ENCODE data around the gene GPC6. TPM values are rescaled to one million over a fixed set of nuclear protein-coding genes. Genes with fewer than 3 reads are reported as not detected.

GPC6 gene
- total and polyA plus RNA-seq, 9 of the 15 experiments (the other 6 are each of a cell fraction or from before 2014, with no cell fraction given): under 0.01 to 0.20 (median 0.01) TPM; not detected in 4

DNA sequence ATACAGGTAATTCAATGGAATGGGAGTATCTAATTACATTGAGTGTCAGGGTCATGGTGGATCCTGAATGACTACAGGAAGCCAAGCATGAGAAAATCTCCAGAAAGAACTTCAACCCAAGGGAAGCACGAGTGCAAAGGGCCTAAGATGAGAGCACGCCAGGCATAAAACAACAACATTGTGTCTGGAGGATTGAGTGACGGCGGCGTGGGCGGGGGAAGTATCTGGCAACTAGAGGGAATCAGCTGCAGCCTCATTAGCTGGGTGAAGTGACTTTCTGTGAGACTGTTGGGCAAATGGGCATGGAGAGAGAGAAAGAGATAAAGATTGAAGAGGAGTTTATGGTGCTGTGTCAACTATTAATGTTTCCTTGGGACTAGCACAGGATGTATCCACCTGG lies 194.3 kb downstream of the GPC6 start (continued):
- no peak for TF ChIP-seq HOMEZ (CRISPR knock-in tag; IDR thresholded peaks at IDR 0.05)
- no peak for TF ChIP-seq DLX4 (CRISPR knock-in tag; IDR thresholded peaks at IDR 0.05)
- TF ChIP-seq HOXB6 (CRISPR knock-in tag; IDR thresholded peaks at IDR 0.05; ENCODE audit: borderline replicate concordance): no peak

GRCh38 chr13:93422980-93423543 lies 196.5 kb downstream of the GPC6 start:
- H3K27ac ChIP-seq (ENCODE audit: extremely low read depth, low read depth, low read length): no peak overlapping the region
- no peak overlapping the region for H3K4me3 ChIP-seq
- DNase-seq (ENCODE audit: extremely low read depth in 1 of 4, low spot score in 3 of 4) (no peak), ATAC-seq (no peak), FAIRE-seq (no peak)
- H3K36me3 ChIP-seq (ENCODE audit: control insufficient read depth, insufficient read depth, low read length): no peaks in the 10 kb centered on the region
- BruUV-seq (replicated peaks): no TSS peak
- H3K9me1 ChIP-seq (ENCODE audit: control insufficient read depth, insufficient read depth, low read length): no peaks in the 10 kb centered on the region
- POLR2A ChIA-PET: no interaction called here
- no peak overlapping the region for H3K9ac ChIP-seq (ENCODE audit: insufficient read depth in 1 of 2, low read depth in 2 of 2, low read length in 2 of 2)
- no peaks in the 10 kb centered on the region for H3K79me2 ChIP-seq (ENCODE audit: control insufficient read depth, insufficient read depth, low read length)
- CTCF ChIA-PET (ENCODE audit: low intra/inter-chr PET ratio): no interaction called here
- H3K27me3 ChIP-seq (ENCODE audit: control insufficient read depth in 2 of 2, insufficient read depth in 2 of 2, low read length in 2 of 2): no peaks in the 10 kb centered on the region
- H4K20me1 ChIP-seq (replicated peaks; ENCODE audit: control insufficient read depth, insufficient read depth, low read length): no peaks in the 10 kb centered on the region
- H2AFZ ChIP-seq (ENCODE audit: low read depth, low read length): no peak overlapping the region
- in situ Hi-C loops (cut with MboI) (loop anchor here (25.0 kb wide), 1 partner anchor 686 kb away; no protein-coding TSS in a partner anchor), intact Hi-C loops (cut with micrococcal nuclease) (no loop called here)
- 0% methylated on average over 2 of the region's 2 CpGs for WGBS (ENCODE audit: insufficient coverage, low coverage, missing lambda C conversion rate)
- H3K4me1 ChIP-seq (replicated peaks in 1 of 2; ENCODE audit: control insufficient read depth in 2 of 2, insufficient read depth in 2 of 2, low read length in 2 of 2): no peaks in the 10 kb centered on the region
- H3K4me2 ChIP-seq (ENCODE audit: insufficient read depth, low read length): no peak overlapping the region
- no peaks in the 10 kb centered on the region; the same call in 1 of the 2 replicates for H3K9me3 ChIP-seq (replicated peaks; ENCODE audit: control insufficient read depth, insufficient read depth, low read depth, low read length)
- TF ChIP-seq, protein P1, sequence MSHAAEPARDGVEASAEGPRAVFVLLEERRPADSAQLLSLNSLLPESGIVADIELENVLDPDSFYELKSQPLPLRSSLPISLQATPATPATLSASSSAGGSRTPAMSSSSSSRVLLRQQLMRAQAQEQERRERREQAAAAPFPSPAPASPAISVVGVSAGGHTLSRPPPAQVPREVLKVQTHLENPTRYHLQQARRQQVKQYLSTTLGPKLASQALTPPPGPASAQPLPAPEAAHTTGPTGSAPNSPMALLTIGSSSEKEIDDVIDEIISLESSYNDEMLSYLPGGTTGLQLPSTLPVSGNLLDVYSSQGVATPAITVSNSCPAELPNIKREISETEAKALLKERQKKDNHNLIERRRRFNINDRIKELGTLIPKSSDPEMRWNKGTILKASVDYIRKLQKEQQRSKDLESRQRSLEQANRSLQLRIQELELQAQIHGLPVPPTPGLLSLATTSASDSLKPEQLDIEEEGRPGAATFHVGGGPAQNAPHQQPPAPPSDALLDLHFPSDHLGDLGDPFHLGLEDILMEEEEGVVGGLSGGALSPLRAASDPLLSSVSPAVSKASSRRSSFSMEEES (CRISPR knock-in tag; IDR thresholded peaks at IDR 0.05): no peak
- TF ChIP-seq MTA2 (IDR thresholded peaks at IDR 0.05; ENCODE audit: low read depth) (no peak), SP2 (IDR thresholded peaks at IDR 0.05; ENCODE audit: extremely low read depth, low read depth, low read length, poor library complexity, severe bottlenecking) (no peak), MAFK (IDR thresholded peaks at IDR 0.05; ENCODE audit: low read length) (no peak), MAFG (tag; conservative IDR thresholded peaks at IDR 0.05) (no peak), TCF7 (IDR thresholded peaks at IDR 0.05; ENCODE audit: borderline replicate concordance) (no peak), TSC22D4 (tag; IDR thresholded peaks at IDR 0.05) (no peak), CBX5 (IDR thresholded peaks at IDR 0.05; ENCODE audit: borderline replicate concordance, low read depth) (no peak), NONO (IDR thresholded peaks at IDR 0.05; ENCODE audit: low read depth in 2 of 2, low read length in 1 of 2) (no peak), SIRT6 (IDR thresholded peaks at IDR 0.05; ENCODE audit: low read depth, low read length) (no peak)
- TF ChIP-seq, protein P2, sequence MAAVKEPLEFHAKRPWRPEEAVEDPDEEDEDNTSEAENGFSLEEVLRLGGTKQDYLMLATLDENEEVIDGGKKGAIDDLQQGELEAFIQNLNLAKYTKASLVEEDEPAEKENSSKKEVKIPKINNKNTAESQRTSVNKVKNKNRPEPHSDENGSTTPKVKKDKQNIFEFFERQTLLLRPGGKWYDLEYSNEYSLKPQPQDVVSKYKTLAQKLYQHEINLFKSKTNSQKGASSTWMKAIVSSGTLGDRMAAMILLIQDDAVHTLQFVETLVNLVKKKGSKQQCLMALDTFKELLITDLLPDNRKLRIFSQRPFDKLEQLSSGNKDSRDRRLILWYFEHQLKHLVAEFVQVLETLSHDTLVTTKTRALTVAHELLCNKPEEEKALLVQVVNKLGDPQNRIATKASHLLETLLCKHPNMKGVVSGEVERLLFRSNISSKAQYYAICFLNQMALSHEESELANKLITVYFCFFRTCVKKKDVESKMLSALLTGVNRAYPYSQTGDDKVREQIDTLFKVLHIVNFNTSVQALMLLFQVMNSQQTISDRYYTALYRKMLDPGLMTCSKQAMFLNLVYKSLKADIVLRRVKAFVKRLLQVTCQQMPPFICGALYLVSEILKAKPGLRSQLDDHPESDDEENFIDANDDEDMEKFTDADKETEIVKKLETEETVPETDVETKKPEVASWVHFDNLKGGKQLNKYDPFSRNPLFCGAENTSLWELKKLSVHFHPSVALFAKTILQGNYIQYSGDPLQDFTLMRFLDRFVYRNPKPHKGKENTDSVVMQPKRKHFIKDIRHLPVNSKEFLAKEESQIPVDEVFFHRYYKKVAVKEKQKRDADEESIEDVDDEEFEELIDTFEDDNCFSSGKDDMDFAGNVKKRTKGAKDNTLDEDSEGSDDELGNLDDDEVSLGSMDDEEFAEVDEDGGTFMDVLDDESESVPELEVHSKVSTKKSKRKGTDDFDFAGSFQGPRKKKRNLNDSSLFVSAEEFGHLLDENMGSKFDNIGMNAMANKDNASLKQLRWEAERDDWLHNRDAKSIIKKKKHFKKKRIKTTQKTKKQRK (IDR thresholded peaks at IDR 0.05; ENCODE audit: borderline replicate concordance, low read depth, low read length): no peak
